Effector memory CD8-positive, alpha-beta T cell (primary cell): ENCODE measurements around the gene AKAP7.
"Not testable (repeated sequence)": the region's sequence is repeated elsewhere in the genome, so short reads cannot be mapped to it uniquely, and the experiment has no call there.

ENCODE experiments used
- ATAC-seq: fragments of 150-1000 bp; cut with Tn5 transposase; replicated peaks from 2 replicates; pipeline ENCODE4 v1.10.0; 2021; ENCODE audit warnings: mild to moderate bottlenecking, moderate library complexity
- DNase-seq, 3 experiments: peaks; one replicate each; pipeline ENCODE4 v3.0.0; 2021
- H3K27ac Mint-ChIP-seq, 2 donors: one replicate each; pipeline ENCODE4 v1.8.0; 2022; ENCODE audit warnings: mild to moderate bottlenecking in 2 of 2, mixed read lengths in 2 of 2, moderate library complexity in 2 of 2
- H3K27me3 Mint-ChIP-seq, 2 donors: one replicate each; pipeline ENCODE4 v1.8.0; 2022; ENCODE audit warnings: mixed read lengths in 2 of 2
- H3K36me3 Mint-ChIP-seq: one replicate; pipeline ENCODE4 v1.8.0; 2022; ENCODE audit warnings: mild to moderate bottlenecking, moderate library complexity, mixed read lengths; ENCODE audit not compliant: insufficient read depth
- H3K4me1 Mint-ChIP-seq, 2 donors: one replicate each; pipeline ENCODE4 v1.8.0; 2022; ENCODE audit warnings: low read depth in 2 of 2, mixed read lengths in 2 of 2
- H3K4me3 Mint-ChIP-seq, 2 donors: one replicate each; pipeline ENCODE4 v1.8.0; 2022; ENCODE audit warnings: mild to moderate bottlenecking in 2 of 2, mixed read lengths in 2 of 2, moderate library complexity in 2 of 2
- H3K9me3 Mint-ChIP-seq, 2 donors: one replicate each; pipeline ENCODE4 v1.8.0; 2022; ENCODE audit warnings: mixed read lengths in 2 of 2

The AKAP7 gene

GRCh38 chr6:131283466-131284175 lies 148.4 kb downstream of the AKAP7 start:
- H3K27ac Mint-ChIP-seq = no peak overlapping the region

GRCh38 chr6:131285548-131285947 lies 150.3 kb downstream of the AKAP7 start:
- no peak for ATAC-seq
- Mint-ChIP-seq H3K4me3 (no peak overlapping the region), H3K27me3 (no peaks in the 10 kb centered on the region), H3K27ac (no peak overlapping the region), H3K9me3 (no peaks in the 10 kb centered on the region), H3K36me3 (no peaks in the 10 kb centered on the region), H3K4me1 (peaks cover 10 to 12% of the 10 kb centered on the region in 2 donors)
- no peak for DNase-seq

More at GRCh38 chr6:131283466-131284175, 148.4 kb downstream of the AKAP7 start:
- no peak for DNase-seq
- ATAC-seq = no peak
- Mint-ChIP-seq H3K27me3 (no peaks in the 10 kb centered on the region), H3K4me3 (no peak overlapping the region), H3K9me3 (peaks cover 0 to 4% of the 10 kb centered on the region in 2 donors), H3K36me3 (no peaks in the 10 kb centered on the region), H3K4me1 (peaks cover 13 to 17% of the 10 kb centered on the region in 2 donors)

DNA sequence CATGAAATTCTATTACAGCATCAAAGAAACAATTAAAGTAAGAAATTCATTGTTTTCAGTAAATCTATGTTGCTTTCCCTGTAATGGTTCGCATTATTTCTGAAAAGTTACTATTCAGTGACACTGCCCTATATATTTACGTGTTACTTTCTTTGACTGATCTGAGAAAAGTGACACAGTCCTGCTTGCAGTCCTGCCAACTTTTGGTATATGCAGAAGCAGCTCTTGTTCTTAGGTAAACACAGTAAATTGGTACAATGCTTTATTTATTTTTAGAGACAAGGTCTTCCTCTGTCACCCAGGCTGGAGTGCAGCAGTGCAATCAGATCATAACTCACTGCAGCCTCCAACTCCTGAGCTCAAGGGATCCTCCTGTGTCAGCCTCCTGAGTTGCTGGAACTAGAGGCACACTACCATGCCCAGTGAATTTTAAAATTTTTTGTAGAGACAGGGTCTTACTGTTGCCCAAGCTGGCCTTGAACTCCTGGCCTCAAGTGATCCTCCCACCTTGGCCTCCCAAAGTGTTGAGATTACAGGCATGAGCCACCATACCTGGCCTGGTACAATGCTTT lies 151.3 kb downstream of the AKAP7 start:
- Mint-ChIP-seq H3K36me3 (no peaks in the 10 kb centered on the region), H3K27me3 (no peaks in the 10 kb centered on the region), H3K4me1 (peaks cover 2 to 3% of the 10 kb centered on the region in 2 donors), H3K9me3 (no peaks in the 10 kb centered on the region), H3K27ac (no peak overlapping the region), H3K4me3 (no peak overlapping the region)
- no peak for ATAC-seq
- DNase-seq = no peak

DNA sequence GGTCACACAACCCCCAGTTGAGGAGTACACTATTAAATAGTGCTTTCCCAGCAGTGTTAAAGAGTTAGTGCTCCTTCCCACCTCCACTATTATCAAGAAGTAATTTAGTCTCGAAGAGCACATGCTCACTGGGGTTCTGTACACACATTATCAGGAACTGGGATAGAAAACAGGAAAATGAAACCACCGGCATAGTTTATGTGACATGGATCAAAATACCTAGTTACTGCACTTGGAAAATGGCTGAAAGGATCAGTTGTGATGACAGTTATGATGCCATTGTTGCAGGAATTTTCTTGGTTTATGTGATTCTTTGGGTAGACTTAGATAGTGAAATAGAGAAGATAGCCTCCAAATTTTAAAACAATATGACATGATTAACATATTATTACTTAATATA lies 152.9 kb downstream of the AKAP7 start:
- Mint-ChIP-seq H3K4me3 (no peak overlapping the region), H3K36me3 (no peaks in the 10 kb centered on the region), H3K27ac (no peak overlapping the region), H3K9me3 (no peaks in the 10 kb centered on the region), H3K4me1 (peaks cover 4 to 7% of the 10 kb centered on the region in 2 donors), H3K27me3 (no peaks in the 10 kb centered on the region)
- ATAC-seq = no peak
- DNase-seq = no peak

DNA sequence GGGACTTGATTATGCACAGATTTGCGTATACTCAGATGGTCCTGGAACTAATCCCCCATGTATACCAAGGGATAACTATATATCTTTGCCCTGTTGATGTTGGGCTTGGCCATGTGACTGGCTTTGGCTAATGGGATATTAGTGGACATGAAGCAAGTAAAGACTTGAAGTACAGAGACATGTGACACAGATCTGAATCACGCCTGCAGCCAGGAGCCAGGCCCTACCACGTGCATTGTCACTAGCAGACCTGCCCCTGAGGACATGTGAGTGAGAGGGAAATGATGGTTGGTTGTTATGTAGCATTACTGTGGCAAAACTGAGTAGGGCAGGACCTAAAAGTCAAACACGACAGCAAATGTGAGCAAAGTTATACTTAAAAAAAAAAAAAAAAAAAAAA lies 155.7 kb downstream of the AKAP7 start:
- no peak for ATAC-seq
- Mint-ChIP-seq H3K36me3 (no peaks in the 10 kb centered on the region), H3K4me1 (peaks cover 4 to 8% of the 10 kb centered on the region in 2 donors), H3K27ac (no peak overlapping the region), H3K4me3 (no peak overlapping the region), H3K27me3 (peaks cover 0 to 5% of the 10 kb centered on the region in 2 donors), H3K9me3 (no peaks in the 10 kb centered on the region)
- DNase-seq = no peak

DNA sequence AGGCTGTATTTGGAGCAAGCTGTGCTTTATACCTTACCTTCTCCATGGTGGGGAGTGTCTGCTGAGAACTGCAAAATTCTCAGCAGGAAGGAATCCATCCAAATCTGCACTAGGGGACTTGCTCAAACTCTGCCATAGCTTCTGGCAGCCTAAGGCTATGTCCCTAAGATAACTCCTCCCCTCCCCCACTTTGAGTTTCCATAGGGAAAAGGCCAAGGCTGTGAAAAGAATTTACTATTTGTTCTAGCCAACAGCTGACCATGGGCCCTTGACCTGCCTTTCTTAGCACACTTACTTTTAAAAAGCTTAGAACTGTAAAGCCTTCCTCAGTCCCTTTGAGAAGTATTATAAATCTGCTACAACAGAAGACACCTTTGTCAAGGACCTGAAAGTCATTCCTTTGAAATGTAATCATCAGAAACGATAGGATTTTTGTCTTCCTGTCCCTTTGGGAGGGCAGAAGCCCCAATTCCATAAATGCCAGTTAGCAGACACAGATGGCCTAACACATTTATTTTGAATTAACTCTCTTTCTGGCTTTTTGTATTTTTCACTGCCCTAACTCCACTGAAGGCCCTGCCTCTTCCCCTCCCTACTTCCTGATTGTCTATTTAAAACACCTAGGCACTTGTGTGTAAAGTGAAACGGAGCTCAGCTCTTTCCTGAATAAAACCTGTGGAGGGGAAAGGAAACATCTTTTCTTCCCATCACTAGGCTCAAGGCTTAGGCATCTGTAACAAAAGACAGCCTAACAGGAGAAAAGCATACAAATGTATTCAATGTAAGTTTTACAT lies 157.1 kb downstream of the AKAP7 start:
- Mint-ChIP-seq H3K4me3 (no peak overlapping the region), H3K4me1 (peaks cover 4 to 8% of the 10 kb centered on the region in 2 donors), H3K9me3 (no peaks in the 10 kb centered on the region), H3K27ac (peak overlapping the region in 1 of 2 donors; percentile 61), H3K27me3 (peaks cover 0 to 12% of the 10 kb centered on the region in 2 donors), H3K36me3 (no peaks in the 10 kb centered on the region)
- ATAC-seq (no peak), DNase-seq (no peak)

- Mint-ChIP-seq H3K36me3 (no peaks in the 10 kb centered on the region), H3K4me1 (peaks cover 4 to 8% of the 10 kb centered on the region in 2 donors), H3K4me3 (no peak overlapping the region), H3K27me3 (peaks cover 0 to 12% of the 10 kb centered on the region in 2 donors), H3K27ac (no peak overlapping the region), H3K9me3 (no peaks in the 10 kb centered on the region)
- DNase-seq (no peak), ATAC-seq (no peak)
These were observed 158.2 kb downstream of the AKAP7 start for GRCh38 chr6:131293472-131293911.

GRCh38 chr6:131295081-131295480 lies 159.8 kb downstream of the AKAP7 start:
- Mint-ChIP-seq H3K36me3 (no peaks in the 10 kb centered on the region), H3K9me3 (no peaks in the 10 kb centered on the region), H3K27me3 (peaks cover 0 to 12% of the 10 kb centered on the region in 2 donors), H3K27ac (no peak overlapping the region), H3K4me1 (peaks cover 4 to 8% of the 10 kb centered on the region in 2 donors), H3K4me3 (no peak overlapping the region)
- ATAC-seq (no peak), DNase-seq (no peak)

- H3K4me3 Mint-ChIP-seq, H3K36me3 Mint-ChIP-seq, H3K9me3 Mint-ChIP-seq, H3K27me3 Mint-ChIP-seq, DNase-seq, ATAC-seq: not testable (repeated sequence)
- H3K27ac Mint-ChIP-seq = peak overlapping the region in 1 of 2 donors; percentile 17
- peaks cover 5 to 13% of the 10 kb centered on the region in 2 donors for H3K4me1 Mint-ChIP-seq
These were observed 165.6 kb downstream of the AKAP7 start for GRCh38 chr6:131300826-131301225.

DNA sequence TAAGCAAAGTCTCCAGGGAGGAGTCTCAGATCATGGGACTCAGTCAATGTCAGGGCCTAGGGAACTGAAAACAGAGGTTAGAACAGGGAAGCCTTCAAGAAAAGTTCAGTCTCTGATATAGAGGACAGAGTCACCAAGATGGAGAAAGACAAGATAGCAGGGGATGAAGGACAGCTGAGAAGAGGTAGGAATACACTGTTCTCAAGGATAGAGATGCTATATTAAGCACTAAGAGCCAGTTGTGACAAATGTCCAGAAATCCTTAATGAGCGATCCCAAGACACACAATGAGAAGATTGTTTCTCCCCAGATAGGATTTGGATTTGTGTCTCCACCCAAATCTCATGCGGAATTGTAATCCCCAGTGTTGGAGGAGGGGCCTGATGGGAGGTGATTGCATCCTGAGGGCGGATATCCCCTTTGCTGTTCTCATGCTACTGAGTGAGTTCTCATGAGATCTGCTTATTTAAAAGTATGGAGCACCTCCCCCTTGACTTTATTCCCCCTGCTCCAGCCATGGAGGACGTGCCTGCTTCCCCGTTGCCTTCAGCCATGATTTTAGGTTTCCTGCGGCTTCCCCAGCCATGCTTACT lies 168.2 kb downstream of the AKAP7 start:
- Mint-ChIP-seq H3K27me3 (no peaks in the 10 kb centered on the region), H3K4me3 (no peak overlapping the region), H3K27ac (peak overlapping the region; percentile 1 to 28), H3K4me1 (peaks cover 5 to 13% of the 10 kb centered on the region in 2 donors), H3K9me3 (no peaks in the 10 kb centered on the region), H3K36me3 (peaks cover 4% of the 10 kb centered on the region)
- DNase-seq (no peak), ATAC-seq (no peak)

GRCh38 chr6:131305037-131305850 lies 170.0 kb downstream of the AKAP7 start:
- Mint-ChIP-seq H3K9me3 (peaks cover 0 to 2% of the 10 kb centered on the region in 2 donors), H3K36me3 (peaks cover 4% of the 10 kb centered on the region), H3K27me3 (no peaks in the 10 kb centered on the region), H3K4me3 (no peak overlapping the region), H3K4me1 (peaks cover 5 to 13% of the 10 kb centered on the region in 2 donors), H3K27ac (no peak overlapping the region)
- no peak for ATAC-seq
- no peak for DNase-seq

DNA sequence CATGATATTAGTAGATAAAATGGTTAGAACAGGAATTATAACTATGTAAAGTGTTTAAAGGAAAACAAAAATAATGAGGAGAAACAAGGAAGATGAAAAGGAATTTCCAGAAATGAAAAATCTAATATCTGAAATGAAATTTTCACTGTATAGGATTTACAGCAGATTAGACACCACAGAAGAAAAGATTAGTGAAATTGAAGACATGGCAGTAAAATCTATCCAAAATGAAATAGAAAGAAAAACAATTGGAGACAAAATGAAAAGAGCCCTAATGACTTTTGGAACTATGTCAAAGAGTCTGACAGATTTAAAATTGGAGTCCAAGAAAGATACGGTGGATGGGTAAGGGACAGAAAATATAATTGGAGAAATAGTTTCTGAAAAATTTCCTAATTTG lies 174.2 kb downstream of the AKAP7 start:
- H3K36me3 Mint-ChIP-seq = peaks cover 4% of the 10 kb centered on the region
- no peak for DNase-seq
- H3K4me3 Mint-ChIP-seq = no peak overlapping the region
- no peak for ATAC-seq
- no peak overlapping the region for H3K27ac Mint-ChIP-seq
- peaks cover 0 to 2% of the 10 kb centered on the region in 2 donors for H3K9me3 Mint-ChIP-seq
- no peaks in the 10 kb centered on the region for H3K27me3 Mint-ChIP-seq
- H3K4me1 Mint-ChIP-seq = no peaks in the 10 kb centered on the region

GRCh38 chr6:131314838-131315237 lies 179.6 kb downstream of the AKAP7 start:
- H3K4me1 Mint-ChIP-seq = peaks cover 3 to 7% of the 10 kb centered on the region in 2 donors
- peaks cover 0 to 1% of the 10 kb centered on the region in 2 donors for H3K9me3 Mint-ChIP-seq
- H3K4me3 Mint-ChIP-seq = no peak overlapping the region
- H3K36me3 Mint-ChIP-seq = no peaks in the 10 kb centered on the region
- no peak overlapping the region for H3K27ac Mint-ChIP-seq
- ATAC-seq = no peak
- H3K27me3 Mint-ChIP-seq = no peaks in the 10 kb centered on the region
- no peak for DNase-seq
